C4-2B (cell line): ENCODE data around the gene TCEAL9.

ENCODE experiments used
- ZFX ChIP-seq: fragments of 450-650 bp; IDR thresholded peaks from 2 replicates; pipeline ENCODE4 v1.6.1; 2017
- TF ChIP-seq, protein P1 (sequence below): fragments of 450-650 bp; conservative IDR thresholded peaks from 2 replicates; pipeline ENCODE4 v1.5.1; 2017; ENCODE audit warnings: mild to moderate bottlenecking

DNA sequence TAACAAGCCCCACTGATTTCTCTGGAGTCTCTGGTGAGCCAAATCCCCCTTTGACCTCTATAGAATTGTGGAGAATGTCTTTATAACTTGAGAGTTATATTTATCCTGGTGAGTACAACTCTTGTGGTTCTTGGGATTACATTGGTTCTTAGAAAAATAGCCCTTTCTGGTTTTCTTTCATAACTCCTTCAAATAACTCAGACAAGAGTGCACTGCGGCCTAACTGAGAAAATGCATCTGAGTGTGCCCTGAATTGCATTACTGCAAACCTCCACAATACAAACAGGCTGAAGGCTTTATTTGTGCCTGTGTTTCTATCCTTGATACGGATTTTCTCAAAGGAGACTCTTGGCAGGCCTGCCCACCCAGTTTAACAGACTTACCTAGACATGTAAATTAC is 22.7 kb downstream of the TCEAL9 start:
- TF ChIP-seq, protein P1, sequence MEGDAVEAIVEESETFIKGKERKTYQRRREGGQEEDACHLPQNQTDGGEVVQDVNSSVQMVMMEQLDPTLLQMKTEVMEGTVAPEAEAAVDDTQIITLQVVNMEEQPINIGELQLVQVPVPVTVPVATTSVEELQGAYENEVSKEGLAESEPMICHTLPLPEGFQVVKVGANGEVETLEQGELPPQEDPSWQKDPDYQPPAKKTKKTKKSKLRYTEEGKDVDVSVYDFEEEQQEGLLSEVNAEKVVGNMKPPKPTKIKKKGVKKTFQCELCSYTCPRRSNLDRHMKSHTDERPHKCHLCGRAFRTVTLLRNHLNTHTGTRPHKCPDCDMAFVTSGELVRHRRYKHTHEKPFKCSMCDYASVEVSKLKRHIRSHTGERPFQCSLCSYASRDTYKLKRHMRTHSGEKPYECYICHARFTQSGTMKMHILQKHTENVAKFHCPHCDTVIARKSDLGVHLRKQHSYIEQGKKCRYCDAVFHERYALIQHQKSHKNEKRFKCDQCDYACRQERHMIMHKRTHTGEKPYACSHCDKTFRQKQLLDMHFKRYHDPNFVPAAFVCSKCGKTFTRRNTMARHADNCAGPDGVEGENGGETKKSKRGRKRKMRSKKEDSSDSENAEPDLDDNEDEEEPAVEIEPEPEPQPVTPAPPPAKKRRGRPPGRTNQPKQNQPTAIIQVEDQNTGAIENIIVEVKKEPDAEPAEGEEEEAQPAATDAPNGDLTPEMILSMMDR, result no peak
- TF ChIP-seq ZFX, result no peak
